GM21528 (cell line): Measurements from ENCODE around the gene STK17A.
A peak's percentile ranks its signal among the peaks of the same experiment; 100 is the strongest.
"Not testable (repeated sequence)": the region's sequence is repeated elsewhere in the genome, so short reads cannot be mapped to it uniquely, and the experiment has no call there.

Source experiments
- ATAC-seq: cut with Tn5 transposase; IDR thresholded peaks from one replicate; pipeline ENCODE4 v1.9.1; 2021; ENCODE audit warnings: mild to moderate bottlenecking, moderate library complexity; ENCODE audit not compliant: unreplicated experiment, low FRiP score

Gene STK17A

GRCh38 chr7:43652364-43652763 is 69.5 kb downstream of the STK17A start:
- no peak for ATAC-seq

- ATAC-seq: no peak
These were observed 70.6 kb downstream of the STK17A start for GRCh38 chr7:43653466-43653865.

- ATAC-seq: no peak
These were observed 71.1 kb downstream of the STK17A start for GRCh38 chr7:43653891-43654504.

- ATAC-seq: no peak
These were observed 72.7 kb downstream of the STK17A start for GRCh38 chr7:43655584-43655983.

GRCh38 chr7:43656997-43657396 is 74.1 kb downstream of the STK17A start:
- no peak for ATAC-seq

GRCh38 chr7:43658718-43659548 is 76.0 kb downstream of the STK17A start:
- peak; percentile 70 for ATAC-seq

- no peak for ATAC-seq
These were observed 76.6 kb downstream of the STK17A start for GRCh38 chr7:43659549-43659896.

GRCh38 chr7:43660141-43660540 is 77.2 kb downstream of the STK17A start:
- no peak for ATAC-seq

GRCh38 chr7:43664681-43665080 is 81.8 kb downstream of the STK17A start:
- no peak for ATAC-seq

GRCh38 chr7:43666938-43667337 is 84.0 kb downstream of the STK17A start:
- no peak for ATAC-seq

GRCh38 chr7:43668035-43668434 is 85.1 kb downstream of the STK17A start:
- ATAC-seq: no peak

GRCh38 chr7:43669286-43670081 is 86.6 kb downstream of the STK17A start:
- no peak for ATAC-seq

- no peak for ATAC-seq
These were observed 88.6 kb downstream of the STK17A start for GRCh38 chr7:43671521-43671920.

GRCh38 chr7:43673243-43673976 is 90.5 kb downstream of the STK17A start:
- ATAC-seq: not testable (repeated sequence)

- no peak for ATAC-seq
These were observed 91.9 kb downstream of the STK17A start for GRCh38 chr7:43674559-43675436.
